Stomach (tissue), 4 donors: ENCODE data around the gene PPP1R12B.

Experiments
- EP300 ChIP-seq: sonication (generic); formaldehyde crosslinking; IDR thresholded peaks from one replicate; pipeline ENCODE4 v1.6.1; 2017; ENCODE audit warnings: antibody characterized with exemption
- POLR2A ChIP-seq, 4 donors: fragments of 450-650 bp; IDR thresholded peaks; one replicate each; pipeline ENCODE4 v1.6.1; 2016; ENCODE audit warnings: antibody characterized with exemption in 4 of 4, control low read depth in 2 of 4, mild to moderate bottlenecking in 1 of 4, moderate library complexity in 1 of 4
- POLR2AphosphoS5 ChIP-seq, 3 donors: sonication (generic); formaldehyde crosslinking; IDR thresholded peaks; one replicate each; pipeline ENCODE4 v1.6.1; 2016; ENCODE audit warnings: antibody characterized with exemption in 3 of 3
- TF ChIP-seq, protein P1 (sequence below), 7 experiments: fragments of 450-650 bp in 4 of 7; fragments of 200-600 bp in 3 of 7; sonication (generic) in 3 of 7; IDR thresholded peaks; one replicate each; pipeline ENCODE4 v1.5.1; 2016 to 2019; ENCODE audit warnings: antibody characterized with exemption in 7 of 7, control low read depth in 2 of 7, mild to moderate bottlenecking in 1 of 7

DNA sequence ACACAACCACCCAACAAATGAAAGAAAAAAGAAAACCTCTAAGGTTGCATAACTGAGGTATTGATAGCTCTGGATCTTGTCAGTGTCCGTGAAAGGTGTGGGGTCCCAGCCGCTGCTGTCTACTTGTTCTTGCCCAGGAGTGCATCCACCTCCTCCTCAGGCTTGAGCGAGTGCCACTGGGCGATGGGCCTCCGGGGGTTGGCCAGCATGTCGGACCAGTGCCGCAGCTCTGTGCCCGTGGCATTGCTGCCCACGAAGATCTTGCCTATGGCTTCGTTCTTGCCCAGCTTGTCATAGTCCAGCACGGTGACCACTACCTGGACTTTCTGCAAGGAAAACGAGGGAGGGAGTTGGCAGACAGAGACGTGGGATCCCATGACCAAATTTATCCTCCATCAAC is 248.1 kb downstream of the PPP1R12B start:
- no peak for TF ChIP-seq POLR2AphosphoS5 (IDR thresholded peaks at IDR 0.05)
- TF ChIP-seq POLR2A (IDR thresholded peaks at IDR 0.05) = no peak
- TF ChIP-seq, protein P1, sequence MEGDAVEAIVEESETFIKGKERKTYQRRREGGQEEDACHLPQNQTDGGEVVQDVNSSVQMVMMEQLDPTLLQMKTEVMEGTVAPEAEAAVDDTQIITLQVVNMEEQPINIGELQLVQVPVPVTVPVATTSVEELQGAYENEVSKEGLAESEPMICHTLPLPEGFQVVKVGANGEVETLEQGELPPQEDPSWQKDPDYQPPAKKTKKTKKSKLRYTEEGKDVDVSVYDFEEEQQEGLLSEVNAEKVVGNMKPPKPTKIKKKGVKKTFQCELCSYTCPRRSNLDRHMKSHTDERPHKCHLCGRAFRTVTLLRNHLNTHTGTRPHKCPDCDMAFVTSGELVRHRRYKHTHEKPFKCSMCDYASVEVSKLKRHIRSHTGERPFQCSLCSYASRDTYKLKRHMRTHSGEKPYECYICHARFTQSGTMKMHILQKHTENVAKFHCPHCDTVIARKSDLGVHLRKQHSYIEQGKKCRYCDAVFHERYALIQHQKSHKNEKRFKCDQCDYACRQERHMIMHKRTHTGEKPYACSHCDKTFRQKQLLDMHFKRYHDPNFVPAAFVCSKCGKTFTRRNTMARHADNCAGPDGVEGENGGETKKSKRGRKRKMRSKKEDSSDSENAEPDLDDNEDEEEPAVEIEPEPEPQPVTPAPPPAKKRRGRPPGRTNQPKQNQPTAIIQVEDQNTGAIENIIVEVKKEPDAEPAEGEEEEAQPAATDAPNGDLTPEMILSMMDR (IDR thresholded peaks at IDR 0.05) = no peak
- TF ChIP-seq EP300 = no peak
